ENCODE data around the gene ZNF117.
"Not testable (repeated sequence)": the region's sequence is repeated elsewhere in the genome, so short reads cannot be mapped to it uniquely, and the experiment has no call there.

ZNF117 gene
- long read RNA-seq, partial matches to known transcripts: 0 of 13 reads
- long read RNA-seq, other reads (novel, unspliced or antisense): 9 of 13 reads

DNA sequence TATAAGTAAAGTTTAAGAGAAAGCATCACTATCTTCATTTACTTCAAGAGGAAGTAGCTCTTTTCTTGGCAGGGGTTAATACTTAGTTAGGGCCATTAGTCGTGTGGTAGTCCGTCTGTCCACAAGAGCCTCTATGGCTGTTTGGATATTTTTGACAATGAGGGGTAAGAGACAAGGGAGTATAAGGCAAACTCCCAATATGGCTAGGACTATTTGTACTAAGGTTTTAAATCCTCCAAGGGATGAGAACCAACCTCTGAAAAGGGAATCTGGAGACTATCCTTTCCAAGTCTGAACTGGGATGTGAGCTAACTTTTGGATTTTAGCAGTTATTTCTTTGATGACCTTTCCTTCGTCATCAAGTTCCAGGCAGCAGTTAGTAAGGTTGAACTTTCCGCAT lies at the start of gene ZNF117:
TSS of gene ZNF117 (minus strand) at position 101 of the 400 bp plus-strand sequence.
- no peak within 1 kb of the TSS for H3K27ac ChIP-seq (replicated peaks)
- H3K4me3 ChIP-seq (replicated peaks; ENCODE audit: insufficient read depth, low read length): no peak within 1 kb of the TSS
- no peaks in the 10 kb centered on the region for H3K27me3 ChIP-seq (ENCODE audit: insufficient read depth, poor library complexity, severe bottlenecking)
- no peak for DNase-seq (ENCODE audit: low read depth in 1 of 2, low spot score in 1 of 2)
- TF ChIP-seq, protein P1, sequence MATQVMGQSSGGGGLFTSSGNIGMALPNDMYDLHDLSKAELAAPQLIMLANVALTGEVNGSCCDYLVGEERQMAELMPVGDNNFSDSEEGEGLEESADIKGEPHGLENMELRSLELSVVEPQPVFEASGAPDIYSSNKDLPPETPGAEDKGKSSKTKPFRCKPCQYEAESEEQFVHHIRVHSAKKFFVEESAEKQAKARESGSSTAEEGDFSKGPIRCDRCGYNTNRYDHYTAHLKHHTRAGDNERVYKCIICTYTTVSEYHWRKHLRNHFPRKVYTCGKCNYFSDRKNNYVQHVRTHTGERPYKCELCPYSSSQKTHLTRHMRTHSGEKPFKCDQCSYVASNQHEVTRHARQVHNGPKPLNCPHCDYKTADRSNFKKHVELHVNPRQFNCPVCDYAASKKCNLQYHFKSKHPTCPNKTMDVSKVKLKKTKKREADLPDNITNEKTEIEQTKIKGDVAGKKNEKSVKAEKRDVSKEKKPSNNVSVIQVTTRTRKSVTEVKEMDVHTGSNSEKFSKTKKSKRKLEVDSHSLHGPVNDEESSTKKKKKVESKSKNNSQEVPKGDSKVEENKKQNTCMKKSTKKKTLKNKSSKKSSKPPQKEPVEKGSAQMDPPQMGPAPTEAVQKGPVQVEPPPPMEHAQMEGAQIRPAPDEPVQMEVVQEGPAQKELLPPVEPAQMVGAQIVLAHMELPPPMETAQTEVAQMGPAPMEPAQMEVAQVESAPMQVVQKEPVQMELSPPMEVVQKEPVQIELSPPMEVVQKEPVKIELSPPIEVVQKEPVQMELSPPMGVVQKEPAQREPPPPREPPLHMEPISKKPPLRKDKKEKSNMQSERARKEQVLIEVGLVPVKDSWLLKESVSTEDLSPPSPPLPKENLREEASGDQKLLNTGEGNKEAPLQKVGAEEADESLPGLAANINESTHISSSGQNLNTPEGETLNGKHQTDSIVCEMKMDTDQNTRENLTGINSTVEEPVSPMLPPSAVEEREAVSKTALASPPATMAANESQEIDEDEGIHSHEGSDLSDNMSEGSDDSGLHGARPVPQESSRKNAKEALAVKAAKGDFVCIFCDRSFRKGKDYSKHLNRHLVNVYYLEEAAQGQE (IDR thresholded peaks at IDR 0.05; ENCODE audit: insufficient replicate concordance, low read depth): no peak
- TF ChIP-seq, protein P2, sequence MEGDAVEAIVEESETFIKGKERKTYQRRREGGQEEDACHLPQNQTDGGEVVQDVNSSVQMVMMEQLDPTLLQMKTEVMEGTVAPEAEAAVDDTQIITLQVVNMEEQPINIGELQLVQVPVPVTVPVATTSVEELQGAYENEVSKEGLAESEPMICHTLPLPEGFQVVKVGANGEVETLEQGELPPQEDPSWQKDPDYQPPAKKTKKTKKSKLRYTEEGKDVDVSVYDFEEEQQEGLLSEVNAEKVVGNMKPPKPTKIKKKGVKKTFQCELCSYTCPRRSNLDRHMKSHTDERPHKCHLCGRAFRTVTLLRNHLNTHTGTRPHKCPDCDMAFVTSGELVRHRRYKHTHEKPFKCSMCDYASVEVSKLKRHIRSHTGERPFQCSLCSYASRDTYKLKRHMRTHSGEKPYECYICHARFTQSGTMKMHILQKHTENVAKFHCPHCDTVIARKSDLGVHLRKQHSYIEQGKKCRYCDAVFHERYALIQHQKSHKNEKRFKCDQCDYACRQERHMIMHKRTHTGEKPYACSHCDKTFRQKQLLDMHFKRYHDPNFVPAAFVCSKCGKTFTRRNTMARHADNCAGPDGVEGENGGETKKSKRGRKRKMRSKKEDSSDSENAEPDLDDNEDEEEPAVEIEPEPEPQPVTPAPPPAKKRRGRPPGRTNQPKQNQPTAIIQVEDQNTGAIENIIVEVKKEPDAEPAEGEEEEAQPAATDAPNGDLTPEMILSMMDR (IDR thresholded peaks at IDR 0.05; ENCODE audit: insufficient read depth, low read length): no peak
- TF ChIP-seq SPI1 (IDR thresholded peaks at IDR 0.05; ENCODE audit: borderline replicate concordance, low read depth) (no peak), GABPA (IDR thresholded peaks at IDR 0.05; ENCODE audit: low read depth) (no peak), POLR2AphosphoS5 (IDR thresholded peaks at IDR 0.05; ENCODE audit: low read depth) (no peak)

DNA sequence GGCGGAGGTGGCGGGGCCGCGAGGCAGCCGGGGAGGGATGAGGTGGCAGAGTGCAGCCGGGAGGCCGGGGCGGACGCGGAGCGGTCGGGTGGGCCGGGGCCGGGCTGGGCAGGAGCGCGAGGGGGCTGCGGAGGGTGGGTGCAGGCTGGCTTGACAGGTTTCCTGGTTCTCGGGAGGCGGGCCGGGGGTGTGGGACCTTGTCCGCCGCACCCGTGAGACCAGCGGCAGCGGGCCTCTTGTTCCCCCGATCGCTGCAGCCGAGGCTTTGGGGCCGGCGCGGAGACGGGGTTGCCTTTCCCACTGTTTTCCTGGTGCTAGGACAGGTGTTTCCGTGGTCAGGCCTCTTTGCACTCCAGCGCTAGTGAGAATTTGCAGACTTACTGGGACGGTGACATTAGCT lies 47.9 kb upstream of the ZNF117 start:
- peak in 1 of 2 experiments; percentile 25 for DNase-seq (ENCODE audit: low read depth in 1 of 2, low spot score in 1 of 2)
- Histone ChIP-seq H3K27ac (replicated peaks) (peak overlapping the region; percentile 53), H3K4me3 (replicated peaks; ENCODE audit: insufficient read depth, low read length) (peak overlapping the region; percentile 71)
- not testable (repeated sequence) for H3K27me3 ChIP-seq (ENCODE audit: insufficient read depth, poor library complexity, severe bottlenecking)

DNA sequence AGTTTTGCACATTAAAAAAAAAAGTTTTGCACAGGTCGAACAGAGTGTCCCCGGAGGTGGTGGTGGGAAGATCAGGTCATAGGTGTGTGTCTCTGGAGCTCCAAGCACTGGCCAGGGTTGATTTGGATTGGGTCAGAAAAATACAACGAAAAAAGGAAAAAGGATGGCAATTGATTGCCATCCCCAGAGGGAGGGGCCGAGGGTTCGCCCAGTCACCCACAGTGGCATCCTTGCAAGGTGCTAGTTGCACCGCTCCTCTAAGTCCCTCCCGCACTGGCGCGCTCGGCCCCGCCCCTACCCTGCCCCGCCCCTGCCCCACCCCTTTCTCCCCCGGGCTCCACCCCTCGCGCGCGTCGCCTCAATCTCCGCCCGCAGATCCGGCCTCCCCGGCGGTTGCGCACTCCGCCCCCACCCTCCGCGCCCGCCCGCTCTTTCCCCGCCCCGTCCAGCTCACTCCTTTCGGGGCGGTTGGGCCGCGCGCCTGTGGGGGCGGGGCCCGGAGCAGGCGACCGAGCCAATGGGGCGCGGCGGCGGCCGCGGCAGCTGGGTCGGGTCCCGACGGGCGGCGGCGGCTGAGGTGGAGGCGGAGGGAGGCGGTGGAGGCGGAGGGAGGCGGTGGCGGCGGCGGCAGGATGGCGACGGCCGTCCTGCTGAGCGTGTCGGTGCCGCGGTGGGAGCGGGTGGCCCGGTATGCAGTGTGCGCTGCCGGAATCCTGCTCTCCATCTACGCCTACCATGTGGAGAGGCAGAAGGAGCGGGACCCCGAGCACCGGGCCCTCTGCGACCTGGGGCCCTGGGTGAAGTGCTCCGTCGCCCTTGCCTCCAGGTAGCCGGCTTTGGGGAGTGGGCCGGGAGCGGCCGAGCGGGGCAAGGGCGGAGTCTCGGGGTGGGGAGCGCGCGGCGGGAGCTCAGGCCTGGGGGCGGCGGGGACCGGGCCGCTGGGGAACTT lies 47.2 kb upstream of the ZNF117 start:
- peak overlapping the region; percentile 71 for H3K4me3 ChIP-seq (replicated peaks; ENCODE audit: insufficient read depth, low read length)
- peak overlapping the region; percentile 90 for H3K27ac ChIP-seq (replicated peaks)
- H3K27me3 ChIP-seq (ENCODE audit: insufficient read depth, poor library complexity, severe bottlenecking): no peaks in the 10 kb centered on the region
- TF ChIP-seq GABPA (IDR thresholded peaks at IDR 0.05; ENCODE audit: low read depth) (no peak), POLR2AphosphoS5 (IDR thresholded peaks at IDR 0.05; ENCODE audit: low read depth) (peak; percentile 46; the same call in 1 of the 2 replicates)
- TF ChIP-seq, protein P1 (IDR thresholded peaks at IDR 0.05; ENCODE audit: insufficient replicate concordance, low read depth): no peak
- TF ChIP-seq, protein P2 (IDR thresholded peaks at IDR 0.05; ENCODE audit: insufficient read depth, low read length): no peak
- DNase-seq (ENCODE audit: low read depth in 1 of 2, low spot score in 1 of 2): peak; percentile 63 to 90

DNA sequence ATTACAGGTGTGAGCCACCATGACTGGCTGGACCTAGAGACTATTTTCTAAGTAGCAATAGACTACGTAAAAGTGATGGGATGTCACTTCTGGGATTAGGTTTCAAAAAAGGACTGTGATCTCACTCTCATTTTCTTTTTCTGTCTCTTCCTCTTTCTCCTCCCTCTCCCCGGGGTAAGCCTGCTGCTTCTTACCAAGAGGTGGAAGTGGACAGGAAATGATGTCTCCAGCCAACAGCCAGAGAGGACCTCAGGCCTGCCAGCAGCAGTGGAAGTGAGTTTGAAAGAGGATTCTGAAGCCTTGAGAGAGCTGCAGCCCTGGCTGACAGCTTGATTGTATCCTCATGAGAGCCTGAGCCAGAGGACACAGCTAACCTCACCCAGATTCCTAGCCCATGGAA lies 45.7 kb upstream of the ZNF117 start:
- TF ChIP-seq SPI1 (IDR thresholded peaks at IDR 0.05; ENCODE audit: borderline replicate concordance, low read depth): peak; percentile 64; the same call in 1 of the 2 replicates
- DNase-seq (ENCODE audit: low read depth in 1 of 2, low spot score in 1 of 2): peak in 1 of 2 experiments; percentile 75
- peak overlapping the region; percentile 64 for H3K27ac ChIP-seq (replicated peaks)

DNA sequence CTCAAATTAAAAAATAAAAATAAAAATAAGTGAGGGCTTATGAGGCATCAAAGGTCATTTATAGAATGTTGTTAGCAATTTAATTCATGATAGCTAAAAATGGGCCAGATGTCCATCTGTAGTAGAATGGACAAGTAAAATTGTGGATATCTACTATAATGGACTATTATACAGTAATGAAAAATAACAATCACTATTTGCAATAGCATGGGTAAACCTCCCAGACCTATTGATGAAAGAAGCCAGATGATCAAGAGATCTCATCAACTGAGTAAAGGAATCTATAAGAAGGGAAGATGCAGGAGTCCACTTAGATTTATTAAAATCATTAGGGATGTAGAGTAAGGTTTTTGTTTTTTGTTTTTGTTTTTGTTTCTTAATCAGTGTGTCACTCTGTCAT lies 44.6 kb upstream of the ZNF117 start:
- DNase-seq (ENCODE audit: low read depth in 1 of 2, low spot score in 1 of 2): not testable (repeated sequence)

More for the DNA sequence above, 45.7 kb upstream of the ZNF117 start:
- H3K4me3 ChIP-seq (replicated peaks; ENCODE audit: insufficient read depth, low read length): peak overlapping the region; percentile 16; the same call in 1 of the 2 replicates
- H3K27me3 ChIP-seq (ENCODE audit: insufficient read depth, poor library complexity, severe bottlenecking): not testable (repeated sequence)

DNA sequence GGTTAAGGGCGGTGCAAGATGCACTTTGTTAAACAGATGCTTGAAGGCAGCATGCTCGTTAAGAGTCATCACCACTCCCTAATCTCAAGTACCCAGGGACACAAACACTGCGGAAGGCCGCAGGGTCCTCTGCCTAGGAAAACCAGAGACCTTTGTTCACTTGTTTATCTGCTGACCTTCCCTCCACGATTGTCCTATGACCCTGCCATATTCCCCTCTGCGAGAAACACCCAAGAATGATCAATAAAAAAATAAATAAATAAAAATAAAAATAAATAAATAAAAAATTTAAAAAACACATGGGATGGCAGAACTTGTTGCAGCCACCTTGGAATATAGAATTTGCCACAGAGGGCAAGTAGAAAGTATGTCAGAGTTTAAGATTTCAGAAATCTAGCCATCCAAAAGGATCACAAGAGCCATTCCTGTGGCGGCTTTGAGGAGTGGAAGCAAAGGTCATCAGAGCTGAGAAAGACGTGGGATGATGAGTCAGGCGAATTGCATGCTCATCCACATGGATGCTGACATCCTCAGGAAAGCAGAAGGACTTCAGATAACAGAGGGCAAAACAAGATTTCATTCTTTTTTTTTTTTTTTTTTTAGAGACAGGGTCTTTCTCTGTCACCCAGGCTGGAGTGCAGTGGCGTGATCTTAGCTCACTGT lies 43.4 kb upstream of the ZNF117 start:
- H3K4me3 ChIP-seq (replicated peaks; ENCODE audit: insufficient read depth, low read length); H3K27me3 ChIP-seq (ENCODE audit: insufficient read depth, poor library complexity, severe bottlenecking); H3K27ac ChIP-seq (replicated peaks); DNase-seq (ENCODE audit: low read depth in 1 of 2, low spot score in 1 of 2): not testable (repeated sequence)

More for the DNA sequence above, 44.6 kb upstream of the ZNF117 start:
- peak overlapping the region; percentile 64; the same call in 1 of the 2 replicates for H3K27ac ChIP-seq (replicated peaks)
- H3K4me3 ChIP-seq (replicated peaks; ENCODE audit: insufficient read depth, low read length); H3K27me3 ChIP-seq (ENCODE audit: insufficient read depth, poor library complexity, severe bottlenecking): not testable (repeated sequence)

DNA sequence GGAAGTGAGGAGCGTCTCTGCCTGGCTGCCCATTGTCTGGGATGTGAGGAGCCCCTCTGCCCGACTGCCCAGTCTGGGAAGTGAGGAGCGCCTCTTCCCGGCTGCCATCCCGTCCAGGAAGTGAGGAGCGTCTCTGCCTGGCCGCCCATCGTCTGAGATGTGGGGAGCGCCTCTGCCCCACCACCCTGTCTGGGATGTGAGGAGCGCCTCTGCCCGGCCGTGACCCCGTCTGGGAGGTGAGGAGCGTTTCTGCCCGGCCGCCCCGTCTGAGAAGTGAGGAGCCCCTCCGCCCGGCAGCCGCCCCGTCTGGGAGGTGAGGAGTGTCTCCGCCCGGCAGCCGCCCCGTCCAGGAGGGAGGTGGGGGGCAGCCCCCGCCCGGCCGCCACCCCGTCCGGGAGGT lies 42.6 kb upstream of the ZNF117 start:
- not testable (repeated sequence) for H3K4me3 ChIP-seq (replicated peaks; ENCODE audit: insufficient read depth, low read length); DNase-seq (ENCODE audit: low read depth in 1 of 2, low spot score in 1 of 2); H3K27ac ChIP-seq (replicated peaks); H3K27me3 ChIP-seq (ENCODE audit: insufficient read depth, poor library complexity, severe bottlenecking)

DNA sequence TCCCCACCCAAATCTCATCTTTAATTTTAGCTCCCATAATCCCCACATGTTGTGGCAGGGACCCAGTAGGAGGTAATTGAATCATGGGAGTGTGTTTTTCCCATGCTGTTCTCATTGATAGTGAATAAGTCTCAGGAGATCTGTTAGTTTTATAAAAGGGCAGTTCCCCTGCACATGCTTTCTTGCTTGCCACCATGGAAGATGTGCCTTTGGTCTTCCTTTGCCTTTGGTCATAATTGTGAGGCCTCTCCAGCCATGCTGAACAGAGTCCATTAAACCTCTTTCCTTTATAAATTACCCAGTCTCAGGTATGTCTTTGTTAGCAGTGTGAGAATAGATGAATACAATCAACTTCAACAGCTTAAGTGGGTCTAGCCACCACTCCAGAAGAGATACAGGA lies 34.2 kb upstream of the ZNF117 start:
- DNase-seq (ENCODE audit: low read depth in 1 of 2, low spot score in 1 of 2); H3K27me3 ChIP-seq (ENCODE audit: insufficient read depth, poor library complexity, severe bottlenecking); H3K27ac ChIP-seq (replicated peaks); H3K4me3 ChIP-seq (replicated peaks; ENCODE audit: insufficient read depth, low read length): not testable (repeated sequence)

All from HL-60 (cell line).